ENCODE measurements around the gene TRAF3. TPM values are rescaled to one million over a fixed set of nuclear protein-coding genes. Genes with fewer than 3 reads are reported as not detected.
"Not testable (repeated sequence)": the region's sequence is repeated elsewhere in the genome, so short reads cannot be mapped to it uniquely, and the experiment has no call there.

The TRAF3 gene
- polyA plus RNA-seq, 1 donor from 2014 or later: 35.3 TPM

DNA sequence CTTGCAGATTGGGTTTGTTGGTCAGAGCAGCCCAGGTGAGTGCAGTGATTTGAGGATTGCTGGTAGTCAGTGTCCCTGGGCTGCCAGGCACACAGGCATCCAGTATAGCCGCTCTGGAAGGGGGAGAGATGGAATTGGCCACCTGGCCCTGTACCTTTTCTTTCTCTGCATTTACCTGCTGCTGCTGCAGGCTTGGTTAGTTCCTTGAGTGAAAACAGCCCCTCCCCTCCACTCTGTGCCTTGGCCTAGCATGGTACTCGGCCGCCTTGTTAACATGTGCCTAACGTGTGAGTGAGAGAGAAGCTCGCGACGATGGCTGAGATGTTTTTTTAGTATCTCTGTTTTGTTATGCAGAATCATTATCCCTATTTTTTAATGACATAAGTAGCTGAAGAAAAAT lies 95.9 kb downstream of the TRAF3 start:
- H3K4me3 Mint-ChIP-seq: no peak overlapping the region
- no peaks in the 10 kb centered on the region for H3K9me3 Mint-ChIP-seq
- no peak overlapping the region for H3K27ac Mint-ChIP-seq
- H3K4me1 Mint-ChIP-seq: peaks cover 13 to 19% (median 15%) of the 10 kb centered on the region in 3 donors
- no peaks in the 10 kb centered on the region for H3K27me3 Mint-ChIP-seq
- peaks cover 5% of the 10 kb centered on the region for H3K36me3 Mint-ChIP-seq

- Mint-ChIP-seq H3K9me3 (no peaks in the 10 kb centered on the region), H3K36me3 (peaks cover 5% of the 10 kb centered on the region), H3K4me3 (no peak overlapping the region), H3K4me1 (peaks cover 12 to 14% (median 13%) of the 10 kb centered on the region in 3 donors), H3K27me3 (no peaks in the 10 kb centered on the region), H3K27ac (peak overlapping the region in 1 of 3 donors; percentile 23)
These were observed 96.4 kb downstream of the TRAF3 start for GRCh38 chr14:102873546-102874061.

DNA sequence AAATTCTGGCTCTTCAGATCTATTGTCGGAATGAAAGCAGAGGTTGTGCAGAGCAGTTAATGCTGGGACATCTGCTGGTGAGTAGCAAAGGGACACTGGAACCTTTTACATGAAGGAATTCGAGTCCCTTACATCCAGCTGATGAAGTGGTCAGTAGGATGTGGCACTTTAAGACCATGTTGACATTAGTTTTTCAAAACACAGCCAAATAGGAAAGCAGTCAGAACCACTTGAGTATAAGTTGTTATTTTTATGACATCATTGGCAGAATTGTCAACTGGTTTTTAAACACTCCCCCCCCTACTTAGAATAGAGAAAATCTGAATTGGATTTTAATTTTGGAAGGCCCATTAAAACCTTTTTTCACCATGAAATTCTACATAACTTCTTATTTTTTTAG lies 98.4 kb downstream of the TRAF3 start:
- H3K4me3 Mint-ChIP-seq: no peak overlapping the region
- no peaks in the 10 kb centered on the region for H3K9me3 Mint-ChIP-seq
- no peaks in the 10 kb centered on the region for H3K27me3 Mint-ChIP-seq
- H3K4me1 Mint-ChIP-seq: peaks cover 5 to 7% (median 6%) of the 10 kb centered on the region in 3 donors
- H3K36me3 Mint-ChIP-seq: peaks cover 5% of the 10 kb centered on the region
- H3K27ac Mint-ChIP-seq: no peak overlapping the region

GRCh38 chr14:102877511-102877910 lies 100.3 kb downstream of the TRAF3 start:
- H3K4me1 Mint-ChIP-seq, H3K36me3 Mint-ChIP-seq, H3K27ac Mint-ChIP-seq, H3K4me3 Mint-ChIP-seq, H3K27me3 Mint-ChIP-seq, H3K9me3 Mint-ChIP-seq: not testable (repeated sequence)

- Mint-ChIP-seq H3K27ac (no peak overlapping the region), H3K4me3 (no peak overlapping the region), H3K4me1 (peaks cover 0 to 2% (median 0%) of the 10 kb centered on the region in 3 donors), H3K36me3 (peaks cover 5% of the 10 kb centered on the region), H3K9me3 (no peaks in the 10 kb centered on the region), H3K27me3 (no peaks in the 10 kb centered on the region)
These were observed 101.1 kb downstream of the TRAF3 start for GRCh38 chr14:102878174-102878969.

DNA sequence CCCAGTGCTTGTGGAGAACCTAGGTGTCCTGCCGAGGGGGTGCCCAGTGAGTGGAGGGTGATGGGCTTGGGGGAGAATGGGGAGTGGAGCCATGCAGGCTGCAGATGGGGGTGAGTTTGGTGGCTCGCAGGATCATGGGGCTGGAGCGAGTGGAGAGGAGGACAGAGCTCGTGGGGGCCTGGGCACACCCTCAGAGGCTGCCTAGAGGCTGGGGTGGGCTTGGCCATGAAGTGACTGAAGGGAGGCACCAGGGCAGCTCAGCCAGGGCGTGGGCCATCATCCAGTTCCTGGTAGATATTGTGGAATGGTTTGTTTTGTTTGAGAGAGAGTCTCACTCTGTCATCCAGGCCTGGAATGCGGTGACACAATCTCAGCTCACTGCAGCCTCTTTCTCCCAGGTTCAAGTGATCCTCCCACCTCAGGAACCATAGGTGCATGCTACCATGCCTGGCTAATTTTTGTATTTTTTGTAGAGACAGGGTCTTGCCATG lies 101.8 kb downstream of the TRAF3 start:
- Mint-ChIP-seq H3K4me1 (peaks cover 0 to 2% (median 0%) of the 10 kb centered on the region in 3 donors), H3K27ac (no peak overlapping the region)

DNA sequence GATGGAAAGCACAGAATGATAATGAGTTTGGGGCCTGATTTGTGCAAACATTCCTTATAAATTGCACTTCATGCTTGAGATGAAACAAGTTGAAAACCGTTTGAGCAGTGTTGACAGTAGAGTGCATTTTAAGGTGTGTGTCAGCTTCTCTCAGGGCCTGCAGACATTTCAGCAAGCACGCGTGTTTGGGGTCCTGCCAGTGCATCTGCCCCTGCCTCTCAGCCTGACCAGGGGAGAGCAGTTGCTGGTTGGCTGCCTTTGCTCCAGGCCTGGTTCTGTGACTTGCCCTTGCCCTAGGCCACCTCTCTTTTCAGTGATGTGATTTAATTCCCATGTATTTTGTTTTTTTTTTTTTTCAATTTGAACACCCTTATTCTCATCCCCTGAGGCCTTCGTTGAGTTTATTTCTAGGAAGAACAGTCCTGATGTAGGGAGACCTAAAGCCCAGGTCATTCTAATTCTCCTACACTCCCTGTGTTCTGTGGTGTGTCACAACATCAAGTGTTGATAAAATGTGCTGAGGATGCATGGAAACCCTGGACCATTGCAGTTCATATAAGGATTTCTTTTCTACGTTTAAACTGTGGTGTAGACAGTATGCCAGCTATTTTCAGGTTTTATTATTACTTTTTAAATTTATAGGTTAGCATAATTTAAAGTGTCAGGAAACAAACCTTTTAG lies 105.1 kb downstream of the TRAF3 start:
- no peaks in the 10 kb centered on the region for H3K9me3 Mint-ChIP-seq
- peaks cover 0 to 2% (median 0%) of the 10 kb centered on the region in 3 donors for H3K4me1 Mint-ChIP-seq
- no peaks in the 10 kb centered on the region for H3K27me3 Mint-ChIP-seq
- H3K36me3 Mint-ChIP-seq: peaks cover 4% of the 10 kb centered on the region
- peak overlapping the region in 2 of 3 donors; percentile 41 to 64 for H3K27ac Mint-ChIP-seq
- H3K4me3 Mint-ChIP-seq: no peak overlapping the region

More for the DNA sequence above, 101.8 kb downstream of the TRAF3 start:
- H3K4me3 Mint-ChIP-seq: no peak overlapping the region
- no peaks in the 10 kb centered on the region for H3K9me3 Mint-ChIP-seq
- H3K36me3 Mint-ChIP-seq: peaks cover 5% of the 10 kb centered on the region
- H3K27me3 Mint-ChIP-seq: no peaks in the 10 kb centered on the region

- H3K9me3 Mint-ChIP-seq: no peaks in the 10 kb centered on the region
- H3K4me1 Mint-ChIP-seq: peaks cover 0 to 2% (median 0%) of the 10 kb centered on the region in 3 donors
- no peaks in the 10 kb centered on the region for H3K27me3 Mint-ChIP-seq
- peak overlapping the region in 2 of 3 donors; percentile 65 to 72 for H3K27ac Mint-ChIP-seq
- H3K36me3 Mint-ChIP-seq: peaks cover 4% of the 10 kb centered on the region
- H3K4me3 Mint-ChIP-seq: no peak overlapping the region
These were observed 105.9 kb downstream of the TRAF3 start for GRCh38 chr14:102883089-102883541.

GRCh38 chr14:102883554-102883953 lies 106.3 kb downstream of the TRAF3 start:
- Mint-ChIP-seq H3K27ac (peak overlapping the region in 1 of 3 donors; percentile 81), H3K27me3 (no peaks in the 10 kb centered on the region), H3K36me3 (peaks cover 4% of the 10 kb centered on the region), H3K4me1 (peaks cover 0 to 2% (median 0%) of the 10 kb centered on the region in 3 donors), H3K9me3 (no peaks in the 10 kb centered on the region), H3K4me3 (no peak overlapping the region)

DNA sequence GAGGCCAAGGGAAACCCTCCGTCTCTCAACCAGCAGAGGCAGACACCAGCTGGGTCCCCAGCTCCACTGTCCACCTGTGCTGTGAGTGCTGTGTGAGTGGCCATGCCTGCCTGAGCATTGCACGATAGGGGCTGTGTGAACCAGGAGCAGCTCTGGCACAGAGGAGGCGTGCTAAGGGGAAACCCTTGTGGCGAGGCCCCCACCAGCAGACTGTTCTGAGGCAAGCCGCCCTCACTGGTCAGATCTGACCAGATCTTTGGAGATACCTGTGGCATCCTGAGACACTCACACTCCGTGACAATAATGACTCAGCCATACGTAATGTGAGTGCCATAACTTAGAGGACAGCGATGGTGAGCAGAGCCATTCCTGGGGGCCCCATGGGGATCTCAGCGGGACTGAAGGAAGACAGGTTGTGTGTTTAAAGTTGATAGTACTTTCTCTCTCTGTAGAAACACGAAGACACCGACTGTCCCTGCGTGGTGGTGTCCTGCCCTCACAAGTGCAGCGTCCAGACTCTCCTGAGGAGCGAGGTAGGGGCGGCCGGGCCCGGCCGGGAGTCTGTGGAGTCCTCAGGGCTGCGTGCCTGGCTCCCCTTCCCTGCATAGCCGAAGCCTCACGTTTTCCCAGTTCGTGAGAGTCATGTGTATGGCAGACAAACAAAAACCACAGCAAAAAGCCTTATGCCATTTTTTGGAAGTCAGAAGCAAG lies 108.6 kb downstream of the TRAF3 start:
- no peaks in the 10 kb centered on the region for H3K27me3 Mint-ChIP-seq
- peaks cover 0 to 2% (median 0%) of the 10 kb centered on the region in 3 donors for H3K4me1 Mint-ChIP-seq
- H3K9me3 Mint-ChIP-seq: no peaks in the 10 kb centered on the region
- H3K36me3 Mint-ChIP-seq: peaks cover 3% of the 10 kb centered on the region
- H3K27ac Mint-ChIP-seq: peak overlapping the region in 2 of 3 donors; percentile 39 to 43
- no peak overlapping the region for H3K4me3 Mint-ChIP-seq

DNA sequence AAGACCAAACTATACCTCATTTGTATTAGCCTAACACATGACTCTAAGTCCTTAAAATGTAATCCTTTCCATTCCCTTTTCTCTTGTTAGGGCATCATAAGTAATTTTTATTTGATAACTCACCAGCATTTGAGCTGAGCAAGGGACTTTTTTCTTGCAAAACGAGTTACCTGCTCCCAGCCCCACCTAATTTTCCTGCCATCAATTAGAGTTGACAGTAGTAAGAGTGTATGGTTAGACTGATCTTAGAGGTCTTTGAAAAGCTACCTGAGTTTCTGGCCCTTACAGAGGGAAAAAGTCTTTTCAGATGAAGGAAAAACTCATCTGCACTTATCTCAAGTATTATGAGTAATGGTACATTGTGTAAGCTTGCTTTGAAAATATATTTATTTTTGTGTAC lies 111.5 kb downstream of the TRAF3 start:
- no peak overlapping the region for H3K4me3 Mint-ChIP-seq
- peaks cover 0 to 2% (median 0%) of the 10 kb centered on the region in 3 donors for H3K4me1 Mint-ChIP-seq
- H3K27ac Mint-ChIP-seq: no peak overlapping the region
- H3K9me3 Mint-ChIP-seq: no peaks in the 10 kb centered on the region
- H3K36me3 Mint-ChIP-seq: peaks cover 4% of the 10 kb centered on the region
- H3K27me3 Mint-ChIP-seq: no peaks in the 10 kb centered on the region

DNA sequence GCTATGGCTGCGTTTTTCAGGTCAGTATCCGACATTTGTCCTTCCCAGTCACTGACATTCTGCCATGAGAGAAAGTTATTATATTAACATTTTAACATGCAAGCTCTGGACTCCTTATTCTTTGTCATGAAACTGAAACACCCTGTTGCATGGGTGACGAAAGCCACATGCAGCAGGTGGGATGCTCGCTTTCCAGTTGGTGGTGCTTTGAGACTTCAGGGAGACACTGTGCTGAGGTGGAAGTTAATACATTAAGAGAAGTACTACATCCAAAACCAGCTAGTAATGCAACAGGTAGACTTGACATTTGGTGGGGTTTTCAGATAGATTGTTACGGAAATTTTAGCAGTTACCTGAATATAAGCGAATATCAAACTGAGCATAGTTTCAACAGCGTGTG lies 112.4 kb downstream of the TRAF3 start:
- Mint-ChIP-seq H3K4me3 (no peak overlapping the region), H3K27ac (peak overlapping the region in 1 of 3 donors; percentile 1), H3K4me1 (peaks cover 0 to 2% (median 0%) of the 10 kb centered on the region in 3 donors), H3K36me3 (peaks cover 5% of the 10 kb centered on the region), H3K27me3 (no peaks in the 10 kb centered on the region), H3K9me3 (no peaks in the 10 kb centered on the region)

DNA sequence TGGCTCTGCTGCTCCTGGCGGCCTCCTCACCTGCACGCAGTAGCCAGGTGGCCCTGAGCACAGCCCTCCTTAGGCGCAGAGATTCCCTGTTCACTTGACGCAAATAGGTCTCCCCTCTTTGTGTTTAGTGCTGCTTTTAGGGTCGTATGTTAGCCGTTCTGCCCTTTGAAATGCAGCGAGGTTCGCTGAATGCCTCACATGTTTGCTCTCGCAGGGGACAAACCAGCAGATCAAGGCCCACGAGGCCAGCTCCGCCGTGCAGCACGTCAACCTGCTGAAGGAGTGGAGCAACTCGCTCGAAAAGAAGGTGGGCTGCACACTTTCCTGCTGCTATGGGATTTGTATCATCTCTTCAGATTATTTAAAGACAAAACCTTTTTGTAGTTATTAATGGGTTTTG lies 113.9 kb downstream of the TRAF3 start:
- peak overlapping the region in 1 of 3 donors; percentile 23 for H3K27ac Mint-ChIP-seq

GRCh38 chr14:102891556-102891955 lies 114.3 kb downstream of the TRAF3 start:
- Mint-ChIP-seq H3K4me1 (peaks cover 0 to 5% (median 5%) of the 10 kb centered on the region in 3 donors), H3K27ac (peak overlapping the region in 1 of 3 donors; percentile 23), H3K9me3 (no peaks in the 10 kb centered on the region), H3K36me3 (peaks cover 9% of the 10 kb centered on the region), H3K4me3 (no peak overlapping the region), H3K27me3 (no peaks in the 10 kb centered on the region)

More for the DNA sequence above, 113.9 kb downstream of the TRAF3 start:
- H3K36me3 Mint-ChIP-seq: peaks cover 9% of the 10 kb centered on the region
- no peak overlapping the region for H3K4me3 Mint-ChIP-seq
- H3K27me3 Mint-ChIP-seq: no peaks in the 10 kb centered on the region
- H3K4me1 Mint-ChIP-seq: peaks cover 0 to 3% (median under 1%) of the 10 kb centered on the region in 3 donors
- H3K9me3 Mint-ChIP-seq: no peaks in the 10 kb centered on the region

Data from IgD-negative memory B cell (primary cell).